Posterior vena cava (tissue), 2 donors: ENCODE measurements around the gene STX3. TPM values are rescaled to one million over a fixed set of nuclear protein-coding genes. Genes with fewer than 3 reads are reported as not detected.

Experiments
- DNase-seq: peaks from one replicate; pipeline ENCODE4 v3.0.0-alpha.2; 2020; ENCODE audit warnings: low spot score
- intact Hi-C, 2 donors: fragments of 100-400 bp; cut with DNase I; formaldehyde crosslinking; loops; one replicate each; pipeline versions ENCODE4 v1.14.1 to v1.14.2; 2022 to 2023
- long read RNA-seq, 2 donors: library from polyadenylated mRNA; unstranded; transcript quantifications; one replicate each; pipeline ENCODE4 v2.0.0, GENCODE V29; 2020 to 2021
- total RNA-seq, 2 donors: library from RNA; stranded (reverse); fragmentation: NEBNext Ultra II Directional; extraction: Animal tissue kit (Norgen Biotek cat#: 25700); gene quantifications; one replicate each; pipeline ENCODE4 v1.2.1, GENCODE V29; 2021
- donor health status: DM: yes; HTN: yes; CAD: no.
- donor health status: DM: yes; HTN: yes; CAD: no.

The STX3 gene
- 10 to 100 TPM; 13.5 to 19.6 TPM for total RNA-seq
- long read RNA-seq, donor 1, partial matches to known transcripts: 1 of 9 reads
- long read RNA-seq, donor 1, other reads (novel, unspliced or antisense): 4 of 9 reads
- long read RNA-seq, donor 2, transcript STX3-201 (11 exons, 3,299 nt): major isoform, 7 of 15 reads
- long read RNA-seq, donor 2, partial matches to known transcripts: 4 of 15 reads
- long read RNA-seq, donor 2, other reads (novel, unspliced or antisense): 3 of 15 reads

- intact Hi-C loops: loop anchor here (2.0 to 5.0 kb wide), 2 partner anchors 47 to 50 kb away; no protein-coding TSS in a partner anchor
- peak; percentile 88 for DNase-seq
Observed at GRCh38 chr11:59754859-59755700, at the start of gene STX3. Gene STX3, plus strand, starts transcription at chr11:59755376. Its CDS starts 230 bp downstream, at chr11:59755606.

DNA sequence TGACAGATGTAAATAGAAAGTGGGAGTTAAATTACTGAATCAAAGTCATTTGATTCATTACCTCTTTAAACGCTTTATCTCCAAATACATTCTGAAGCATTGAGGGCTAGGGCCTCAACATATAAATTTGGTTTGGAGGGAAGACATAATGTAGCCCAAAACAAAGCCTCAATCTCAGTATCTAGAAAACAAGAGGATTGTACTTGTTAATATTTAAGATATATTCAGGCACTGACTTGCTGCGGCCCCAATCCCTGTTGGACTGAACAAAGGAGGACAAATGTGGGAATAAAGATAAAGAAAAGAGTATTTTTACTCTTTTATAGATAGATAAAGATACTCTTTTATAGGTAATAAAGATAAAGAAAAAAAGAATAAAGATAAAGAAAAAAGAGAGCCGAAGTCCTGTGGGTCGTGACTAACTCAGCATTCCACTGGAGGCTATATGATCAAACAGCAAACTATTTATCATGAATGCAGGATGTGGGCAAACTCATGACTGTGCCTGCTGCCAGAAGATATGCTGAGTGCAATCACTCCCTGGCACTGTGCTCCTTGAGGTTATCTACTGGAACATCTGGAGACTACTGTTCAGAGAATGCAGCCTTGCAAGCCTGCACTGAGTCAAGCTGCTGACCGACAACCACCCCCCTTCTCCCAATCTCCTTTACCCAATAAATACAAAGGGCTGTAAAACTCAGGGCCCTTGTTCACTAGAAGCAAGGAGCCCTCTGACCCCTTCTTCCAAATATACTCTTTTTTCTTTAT lies 48.5 kb upstream of the STX3 start:
- DNase-seq: no peak
- intact Hi-C loops: no loop called here

GRCh38 chr11:59707371-59707770 lies 47.8 kb upstream of the STX3 start:
- intact Hi-C loops: no loop called here
- no peak for DNase-seq

DNA sequence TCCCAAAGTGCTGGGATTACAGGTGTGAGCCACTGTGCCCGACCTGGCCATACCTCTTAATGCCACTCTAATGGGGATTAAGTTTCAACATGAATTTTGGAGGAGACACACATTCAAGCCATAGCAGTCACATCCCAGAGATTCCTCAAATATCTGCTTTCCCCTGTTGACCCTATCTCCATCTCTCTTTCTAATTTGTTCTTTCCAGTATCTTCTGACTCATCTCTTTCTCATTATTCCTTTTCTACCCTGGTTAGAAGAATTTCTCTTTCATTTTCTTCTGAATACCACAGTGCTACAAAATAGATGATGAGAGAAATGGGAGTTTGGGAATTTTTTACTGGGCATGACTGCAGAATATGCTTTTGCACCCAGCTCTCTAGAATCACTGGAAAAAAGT lies 46.6 kb upstream of the STX3 start:
- DNase-seq: no peak

GRCh38 chr11:59710136-59710847 lies 44.9 kb upstream of the STX3 start:
- DNase-seq: no peak
- intact Hi-C loops: no loop called here

More for the DNA sequence above, 46.6 kb upstream of the STX3 start:
- intact Hi-C loops: no loop called here

GRCh38 chr11:59713745-59714144 lies 41.4 kb upstream of the STX3 start, which contains the start of gene OR10V1:
Gene OR10V1, minus strand, starts transcription at chr11:59713845. Its CDS starts 0 bp downstream, at chr11:59713845.
- intact Hi-C loops: no loop called here
- no peak for DNase-seq

- intact Hi-C loops: no loop called here
- DNase-seq: no peak
Observed at GRCh38 chr11:59716051-59716450, 39.1 kb upstream of the STX3 start.

DNA sequence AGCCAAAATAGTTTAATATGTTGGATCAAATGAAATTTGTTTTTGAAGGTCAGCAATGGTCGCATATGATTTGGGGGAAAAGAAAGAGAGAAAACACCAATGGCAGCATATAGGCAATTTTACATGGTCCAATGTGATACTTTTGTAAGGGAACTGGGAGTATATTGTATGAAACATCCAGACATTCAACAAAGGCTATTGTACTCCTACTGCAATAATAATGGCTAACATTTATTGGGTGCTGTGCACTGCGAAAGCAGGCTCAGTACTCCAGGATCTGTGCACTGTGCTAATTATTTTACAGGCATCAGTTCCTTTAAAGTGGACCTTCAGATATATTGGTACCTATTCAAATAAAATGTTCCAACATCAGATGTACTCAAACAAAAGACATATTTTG lies 35.6 kb upstream of the STX3 start:
- DNase-seq: no peak
- intact Hi-C loops: no loop called here

DNA sequence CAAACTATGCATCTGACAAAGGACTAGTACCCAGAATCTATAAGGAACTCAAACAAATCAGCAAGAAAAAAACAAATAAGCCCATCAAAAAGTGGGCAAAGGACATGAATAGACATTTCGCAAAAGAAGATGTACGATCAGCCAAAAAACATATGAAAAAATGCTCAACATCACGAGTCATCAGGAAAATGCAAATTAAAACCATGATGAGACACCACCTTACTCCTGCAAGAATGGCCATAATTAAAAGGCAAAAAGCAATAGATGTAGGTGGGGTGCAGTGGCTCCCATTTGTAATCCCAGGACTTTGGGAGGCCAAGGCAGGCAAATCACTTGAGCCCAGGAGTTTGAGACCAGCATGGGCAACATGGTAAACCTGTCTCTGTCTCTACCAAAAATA lies 31.1 kb upstream of the STX3 start:
- DNase-seq: no peak

GRCh38 chr11:59727426-59727825 lies 27.8 kb upstream of the STX3 start:
- intact Hi-C loops: no loop called here
- no peak for DNase-seq

More for the DNA sequence above, 31.1 kb upstream of the STX3 start:
- intact Hi-C loops: no loop called here

GRCh38 chr11:59728154-59728553 lies 27.0 kb upstream of the STX3 start:
- no peak for DNase-seq
- intact Hi-C loops: no loop called here

DNA sequence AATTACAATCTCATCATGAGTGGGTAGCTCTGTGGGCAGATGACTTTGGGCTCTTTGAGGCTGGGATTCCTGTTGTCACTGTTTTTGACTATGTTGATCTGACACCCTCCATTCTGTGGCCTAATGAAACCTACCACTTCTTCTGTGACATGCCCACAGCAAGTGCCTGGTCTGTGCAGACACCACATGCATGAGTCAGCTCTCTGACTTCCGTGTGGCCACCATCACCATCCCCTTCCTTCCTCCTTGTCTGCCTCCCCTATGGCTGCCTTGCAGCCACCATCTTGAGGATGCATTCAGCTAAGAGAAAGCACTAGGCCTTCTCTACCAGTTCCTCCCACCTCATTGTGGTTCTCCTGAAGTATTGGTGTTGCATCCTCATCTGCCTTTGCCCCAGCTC lies 26.3 kb upstream of the STX3 start:
- intact Hi-C loops: no loop called here
- DNase-seq: no peak

DNA sequence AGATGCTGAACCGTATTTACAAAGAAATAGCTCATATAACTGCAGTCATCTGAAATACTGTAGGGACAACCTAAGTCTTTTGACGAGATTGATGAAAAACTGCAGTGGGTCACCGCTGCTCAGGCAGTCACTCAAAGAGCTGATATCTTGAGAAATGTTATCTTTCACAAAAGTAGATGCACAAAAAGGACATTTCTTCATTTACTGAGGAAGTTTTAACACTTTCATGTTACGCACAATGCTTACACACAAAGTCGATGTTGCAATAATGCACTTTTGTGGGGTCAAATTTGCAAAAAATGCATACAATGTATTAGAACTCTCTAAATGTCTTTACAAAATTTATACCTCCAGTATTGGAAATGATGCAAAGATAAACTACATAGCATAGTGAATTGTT lies 25.3 kb upstream of the STX3 start:
- DNase-seq: no peak
- intact Hi-C loops: no loop called here

DNA sequence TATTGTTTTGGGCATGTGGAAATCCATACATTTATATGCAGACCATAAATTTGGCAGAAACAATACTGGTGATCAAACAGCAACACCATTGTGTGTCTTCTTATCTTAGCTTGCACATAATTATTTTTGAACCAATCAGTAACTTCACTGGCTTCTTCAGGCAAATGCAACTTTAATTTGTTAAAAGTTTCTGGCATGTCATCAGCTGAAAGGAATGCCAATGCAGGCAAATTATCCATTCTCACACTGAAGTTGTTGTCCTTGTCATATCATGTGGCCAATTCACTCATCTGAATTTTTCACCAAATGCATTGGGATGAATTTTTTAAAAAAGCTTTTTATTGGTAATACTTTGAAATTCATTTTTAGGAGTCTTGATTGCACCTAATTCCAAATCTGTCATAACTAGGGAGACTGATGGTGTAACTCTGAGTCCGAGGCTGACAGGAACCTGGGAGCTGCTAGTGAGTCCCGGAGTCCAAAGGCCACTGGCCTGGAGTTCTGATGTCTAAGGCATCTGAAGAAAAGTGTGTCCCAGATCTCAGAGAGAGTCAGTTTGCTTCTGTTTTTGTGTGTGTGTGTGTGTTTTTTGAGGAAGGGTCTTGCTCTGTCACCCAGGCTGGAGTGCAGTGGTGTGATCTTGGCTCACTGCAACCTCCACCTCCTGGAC lies 24.1 kb upstream of the STX3 start:
- no peak for DNase-seq

GRCh38 chr11:59746111-59746510 lies 9.1 kb upstream of the STX3 start:
- DNase-seq: no peak
- intact Hi-C loops: no loop called here

More for the DNA sequence above, 24.1 kb upstream of the STX3 start:
- intact Hi-C loops: no loop called here

- intact Hi-C loops: loop anchor here (2.0 to 5.0 kb wide), 2 partner anchors 48 to 51 kb away; no protein-coding TSS in a partner anchor
- DNase-seq: peak; percentile 96
Observed at GRCh38 chr11:59753650-59754493, 1.3 kb upstream of the STX3 start.

- intact Hi-C loops: loop anchor here (2.0 to 5.0 kb wide), 2 partner anchors 48 to 50 kb away; no protein-coding TSS in a partner anchor
- DNase-seq: no peak
Observed at GRCh38 chr11:59754494-59754858, 700 bp upstream of the STX3 start.
